HepG2 (cell line): ENCODE data around the gene ODR4. TPM values are rescaled to one million over a fixed set of nuclear protein-coding genes. Genes with fewer than 3 reads are reported as not detected.

Experiments used
- ATAC-seq: fragments of 200-7000 bp; cut with Tn5 transposase; 3 replicates; pipeline ENCODE4 v1.9.1; 2020; ENCODE audit warnings: mild to moderate bottlenecking, moderate library complexity
- BruUV-seq: library from RNA; stranded (reverse); fragments of 400-500 nt; replicated peaks from 2 replicates; lab custom pipeline; 2021; lab: Mats Ljungman, UMichigan
- CTCF ChIA-PET: fragments of 300-600 bp; formaldehyde crosslinking; extraction: SDS; loops from one replicate; lab custom pipeline; 2021; ENCODE audit warnings: low total read pairs, inconsistent platforms, low intra/inter-chr PET ratio; lab: Yijun Ruan, JAX
- POLR2A ChIA-PET: fragments of 350-600 bp; sonication (Branson Sonifier 250); formaldehyde crosslinking; loops from one replicate; lab custom pipeline; 2020; ENCODE audit warnings: antibody characterized with exemption, inconsistent platforms; lab: Yijun Ruan, JAX
- DNase-seq: peaks from one replicate; pipeline ENCODE4 v3.0.0-alpha.2; 2015; ENCODE audit warnings: low spot score
- FAIRE-seq: peaks from 3 replicates; lab custom pipeline; 2011; peaks lifted over from hg19 to GRCh38; lab: Jason Lieb, UNC
- H2AFZ ChIP-seq: one replicate; pipeline ENCODE4 v1.6.1; 2011; ENCODE audit warnings: low read length, inconsistent platforms
- H3K27ac ChIP-seq: fragments of 300-600 bp; 3 replicates; pipeline ENCODE4 v1.8.0; 2011; ENCODE audit warnings: mixed run types, mild to moderate bottlenecking, mixed read lengths, low read length, inconsistent platforms; ENCODE audit not compliant: insufficient read depth; ENCODE audit errors: extremely low read length
- H3K27me3 ChIP-seq, 2 experiments: fragments of 200-600 bp in 1 of 2; 2 replicates in 1 of 2; 3 replicates in 1 of 2; pipeline versions ENCODE4 v1.6.0 to v1.8.0; 2011; ENCODE audit warnings: low read length in 2 of 2, mild to moderate bottlenecking in 2 of 2, moderate library complexity in 2 of 2, inconsistent platforms in 1 of 2; ENCODE audit not compliant: insufficient read depth in 2 of 2, control insufficient read depth in 1 of 2
- H3K36me3 ChIP-seq, 2 experiments: fragments of 200-600 bp in 1 of 2; replicated peaks in 1 of 2; 2 replicates in 1 of 2; 3 replicates in 1 of 2; pipeline versions ENCODE4 v1.5.1 to v1.8.0; 2011; ENCODE audit warnings: low read length in 2 of 2, inconsistent platforms in 1 of 2; ENCODE audit not compliant: insufficient read depth in 2 of 2, control insufficient read depth in 1 of 2
- H3K4me1 ChIP-seq: 2 replicates; pipeline ENCODE4 v1.5.1; 2012; ENCODE audit warnings: low read length, inconsistent platforms; ENCODE audit not compliant: insufficient read depth
- H3K4me2 ChIP-seq: 2 replicates; pipeline ENCODE4 v1.6.0; 2011; ENCODE audit warnings: low read depth, low read length, inconsistent platforms
- H3K4me3 ChIP-seq, 3 experiments: fragments of 200-600 bp in 1 of 3; sonication (generic), shearing (Covaris generic) in 1 of 3; replicated peaks in 1 of 3; 2 replicates each; pipeline ENCODE4 v1.5.1; 2011 to 2016; ENCODE audit warnings: low read length in 3 of 3, inconsistent platforms in 2 of 3, low read depth in 2 of 3, mild to moderate bottlenecking in 2 of 3, control low read depth in 1 of 3, mixed read lengths in 1 of 3; ENCODE audit not compliant: insufficient read depth in 1 of 3
- H3K79me2 ChIP-seq: one replicate; pipeline ENCODE4 v1.6.1; 2011; ENCODE audit warnings: low read length, inconsistent platforms; ENCODE audit not compliant: insufficient read depth
- H3K9ac ChIP-seq: 2 replicates; pipeline ENCODE4 v1.6.0; 2011; ENCODE audit warnings: mild to moderate bottlenecking, low read depth, low read length, inconsistent platforms; ENCODE audit not compliant: insufficient read depth
- H3K9me3 ChIP-seq: 2 replicates; pipeline ENCODE4 v1.5.1; 2012; ENCODE audit warnings: mild to moderate bottlenecking, low read length
- H4K20me1 ChIP-seq: 2 replicates; pipeline ENCODE4 v1.6.0; 2011; ENCODE audit warnings: inconsistent platforms, mild to moderate bottlenecking, low read length, moderate library complexity; ENCODE audit not compliant: insufficient read depth
- EP300 ChIP-seq, 3 experiments: sonication (generic) in 1 of 3; formaldehyde crosslinking in 1 of 3; IDR thresholded peaks; 2 replicates each; pipeline versions ENCODE4 v1.5.1 to v1.6.1; 2011 to 2020; ENCODE audit warnings: low read depth in 2 of 3, low read length in 2 of 3, borderline replicate concordance in 1 of 3, improper control_type of control experiment in 1 of 3, mild to moderate bottlenecking in 1 of 3, missing genetic modification reagents in 1 of 3, moderate library complexity in 1 of 3
- HDAC2 ChIP-seq: sonication (generic); formaldehyde crosslinking; IDR thresholded peaks from 2 replicates; pipeline ENCODE4 v1.4.0; 2020; ENCODE audit warnings: missing genetic modification reagents
- JUN ChIP-seq: sonication (generic); formaldehyde crosslinking; IDR thresholded peaks from 2 replicates; pipeline ENCODE4 v1.4.0; 2020; ENCODE audit warnings: mild to moderate bottlenecking, missing genetic modification reagents
- NFATC3 ChIP-seq: sonication (generic); formaldehyde crosslinking; IDR thresholded peaks from 2 replicates; pipeline ENCODE4 v1.5.1; 2020; ENCODE audit warnings: mild to moderate bottlenecking, missing genetic modification reagents
- NFKBIZ ChIP-seq: IDR thresholded peaks from 2 replicates; pipeline ENCODE4 v1.6.1; 2018; ENCODE audit warnings: missing genetic modification reagents, missing compliant biosample characterization
- RAD51 ChIP-seq: fragments of 450-650 bp; IDR thresholded peaks from 2 replicates; pipeline ENCODE4 v1.6.1; 2016; ENCODE audit warnings: borderline replicate concordance
- SALL1 ChIP-seq: sonication (generic); formaldehyde crosslinking; IDR thresholded peaks from 2 replicates; pipeline ENCODE4 v1.8.0; 2022; ENCODE audit warnings: mild to moderate bottlenecking, missing genetic modification reagents
- TBX2 ChIP-seq: sonication (generic); formaldehyde crosslinking; IDR thresholded peaks from 2 replicates; pipeline ENCODE4 v1.5.0; 2020; ENCODE audit warnings: missing genetic modification reagents, mild to moderate bottlenecking, borderline replicate concordance
- ZNF160 ChIP-seq: sonication (generic); formaldehyde crosslinking; IDR thresholded peaks from 2 replicates; pipeline ENCODE4 v1.8.0; 2022; ENCODE audit warnings: mild to moderate bottlenecking, inconsistent platforms, missing genetic modification reagents
- ZNF530 ChIP-seq: sonication (generic); formaldehyde crosslinking; IDR thresholded peaks from 2 replicates; pipeline ENCODE4 v1.5.0; 2020; ENCODE audit warnings: low read depth, mild to moderate bottlenecking, missing genetic modification reagents
- ZNF557 ChIP-seq: sonication (generic); formaldehyde crosslinking; IDR thresholded peaks from 2 replicates; pipeline ENCODE4 v1.4.0; 2020; ENCODE audit warnings: missing genetic modification reagents
- WGBS: methylation state at CpG from one replicate; pipeline ENCODE4 v1.1.6; 2017; ENCODE audit warnings: low lambda C conversion rate; 5-methylcytosine and 5-hydroxymethylcytosine counted together
- in situ Hi-C: cut with HindIII; loops from 2 replicates; pipeline ENCODE4 v1.10.0; 2017; ENCODE audit warnings: low pct_unique_long_range_greater_than_20kb; ENCODE audit not compliant: extremely low pct_ligation_motif_present
- intact Hi-C: fragments of 100-400 bp; cut with micrococcal nuclease; formaldehyde crosslinking; loops from one replicate; pipeline ENCODE4 v1.10.0; 2022; ENCODE audit not compliant: unreplicated experiment
- polyA plus RNA-seq, 8 experiments: library from polyadenylated mRNA; depleted of rRNA in 3 of 8; stranded (reverse) in 7 of 8; unstranded in 1 of 8; fragments of >200 nt; fragmentation: Illumina TruSeq in 4 of 8; extraction: Trizol in 4 of 8; gene quantifications; 2 replicates each; pipeline versions ENCODE4 v1.2.1 to v1.2.3, GENCODE V29; 2011 to 2016; ENCODE audit warnings: low read depth in 4 of 8, missing spikeins in 1 of 8, mixed read lengths in 1 of 8; ENCODE audit not compliant: insufficient read depth in 1 of 8
- total RNA-seq, 5 experiments: library from RNA; depleted of rRNA; stranded (reverse); fragments of >200 nt; fragmentation: Illumina TruSeq; extraction: Trizol; gene quantifications; 2 replicates each; pipeline ENCODE4 v1.2.3, GENCODE V29; 2016; ENCODE audit warnings: low read depth in 1 of 5
- TF ChIP-seq, protein P1 (sequence below): sonication (generic); formaldehyde crosslinking; IDR thresholded peaks from 2 replicates; pipeline ENCODE4 v1.8.1; 2022; ENCODE audit warnings: low read depth, mild to moderate bottlenecking, missing genetic modification reagents

Gene ODR4
- total and polyA plus RNA-seq, 2 of the 13 experiments (the other 11 are each of a cell fraction or from before 2014, with no cell fraction given), result 16.3 to 22.0 TPM

GRCh38 chr1:186420923-186421322 lies 45.3 kb downstream of the ODR4 start:
- no peaks in the 10 kb centered on the region for H3K79me2 ChIP-seq
- ChIA-PET CTCF (no interaction called here), POLR2A (no interaction called here)
- H3K27ac ChIP-seq, result no peak overlapping the region
- H3K9me3 ChIP-seq, result no peaks in the 10 kb centered on the region
- no peak for DNase-seq
- intact Hi-C loops, result no loop called here
- no peaks in the 10 kb centered on the region for H3K27me3 ChIP-seq
- no TSS peak for BruUV-seq
- no peak for FAIRE-seq
- H3K4me3 ChIP-seq, result no peak overlapping the region
- in situ Hi-C loops, result no loop called here
- no peak overlapping the region for H3K4me2 ChIP-seq
- H2AFZ ChIP-seq, result no peak overlapping the region
- peaks cover 0 to 9% of the 10 kb centered on the region in 2 experiments; a peak in 2 of 5 replicates for H3K36me3 ChIP-seq
- H3K4me1 ChIP-seq, result no peaks in the 10 kb centered on the region
- no peaks in the 10 kb centered on the region for H4K20me1 ChIP-seq
- no peak for ATAC-seq
- TF ChIP-seq EP300 (IDR thresholded peaks at IDR 0.05; ENCODE audit: low read depth in 2 of 2, low read length in 2 of 2) (no peak), EP300 (CRISPR knock-in tag; IDR thresholded peaks at IDR 0.05; ENCODE audit: borderline replicate concordance) (no peak), HDAC2 (CRISPR knock-in tag) (no peak), JUN (CRISPR knock-in tag) (no peak), TBX2 (CRISPR knock-in tag) (no peak), ZNF557 (CRISPR knock-in tag) (no peak), RAD51 (no peak), ZNF530 (CRISPR knock-in tag) (no peak), NFATC3 (CRISPR knock-in tag) (no peak), ZNF160 (no peak), NFKBIZ (CRISPR knock-in tag) (no peak), SALL1 (CRISPR knock-in tag) (no peak)
- TF ChIP-seq, protein P1, sequence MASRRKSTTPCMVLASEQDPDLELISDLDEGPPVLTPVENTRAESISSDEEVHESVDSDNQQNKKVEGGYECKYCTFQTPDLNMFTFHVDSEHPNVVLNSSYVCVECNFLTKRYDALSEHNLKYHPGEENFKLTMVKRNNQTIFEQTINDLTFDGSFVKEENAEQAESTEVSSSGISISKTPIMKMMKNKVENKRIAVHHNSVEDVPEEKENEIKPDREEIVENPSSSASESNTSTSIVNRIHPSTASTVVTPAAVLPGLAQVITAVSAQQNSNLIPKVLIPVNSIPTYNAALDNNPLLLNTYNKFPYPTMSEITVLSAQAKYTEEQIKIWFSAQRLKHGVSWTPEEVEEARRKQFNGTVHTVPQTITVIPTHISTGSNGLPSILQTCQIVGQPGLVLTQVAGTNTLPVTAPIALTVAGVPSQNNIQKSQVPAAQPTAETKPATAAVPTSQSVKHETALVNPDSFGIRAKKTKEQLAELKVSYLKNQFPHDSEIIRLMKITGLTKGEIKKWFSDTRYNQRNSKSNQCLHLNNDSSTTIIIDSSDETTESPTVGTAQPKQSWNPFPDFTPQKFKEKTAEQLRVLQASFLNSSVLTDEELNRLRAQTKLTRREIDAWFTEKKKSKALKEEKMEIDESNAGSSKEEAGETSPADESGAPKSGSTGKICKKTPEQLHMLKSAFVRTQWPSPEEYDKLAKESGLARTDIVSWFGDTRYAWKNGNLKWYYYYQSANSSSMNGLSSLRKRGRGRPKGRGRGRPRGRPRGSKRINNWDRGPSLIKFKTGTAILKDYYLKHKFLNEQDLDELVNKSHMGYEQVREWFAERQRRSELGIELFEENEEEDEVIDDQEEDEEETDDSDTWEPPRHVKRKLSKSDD, result no peak
- WGBS, result 89% methylated on average over 1 of the region's 1 CpG
- no peak overlapping the region for H3K9ac ChIP-seq
